ENCODE data around the gene APOB.

GRCh38 chr2:21054011-21054410 is 10.1 kb upstream of the APOB start:
- TF ChIP-seq EZH2 (IDR thresholded peaks at IDR 0.05; ENCODE audit: insufficient read depth, poor library complexity, severe bottlenecking) = no peak
- TF ChIP-seq EZH2phosphoT487 (IDR thresholded peaks at IDR 0.05; ENCODE audit: insufficient read depth, low read depth) = no peak
